HepG2 (cell line): ENCODE measurements around the gene KANK3. TPM values are rescaled to one million over a fixed set of nuclear protein-coding genes. Genes with fewer than 3 reads are reported as not detected.

Source experiments
- ATF1 ChIP-seq: IDR thresholded peaks from 2 replicates; pipeline ENCODE4 v1.6.1; 2016; ENCODE audit warnings: mild to moderate bottlenecking, control low read depth
- ATF3 ChIP-seq: sonication (generic); formaldehyde crosslinking; IDR thresholded peaks from 2 replicates; pipeline ENCODE4 v1.4.0; 2020; ENCODE audit warnings: missing genetic modification reagents
- DMAP1 ChIP-seq: IDR thresholded peaks from 2 replicates; pipeline ENCODE4 v1.6.1; 2016
- ESRRA ChIP-seq: sonication (generic); formaldehyde crosslinking; IDR thresholded peaks from 2 replicates; pipeline ENCODE4 v1.5.1; 2020; ENCODE audit warnings: mild to moderate bottlenecking, low read depth, missing genetic modification reagents
- ETV6 ChIP-seq: sonication (generic); formaldehyde crosslinking; conservative IDR thresholded peaks from 2 replicates; pipeline ENCODE4 v1.4.0; 2020; ENCODE audit warnings: missing genetic modification reagents
- MEF2D ChIP-seq: sonication (generic); formaldehyde crosslinking; IDR thresholded peaks from 2 replicates; pipeline ENCODE4 v1.5.1; 2020; ENCODE audit warnings: mild to moderate bottlenecking, missing genetic modification reagents
- ONECUT2 ChIP-seq: sonication (generic); formaldehyde crosslinking; IDR thresholded peaks from 2 replicates; pipeline ENCODE4 v1.4.0; 2020; ENCODE audit warnings: missing genetic modification reagents
- PITX1 ChIP-seq: sonication (generic); formaldehyde crosslinking; IDR thresholded peaks from 2 replicates; pipeline ENCODE4 v1.5.1; 2020; ENCODE audit warnings: mild to moderate bottlenecking, missing genetic modification reagents
- SIN3B ChIP-seq: fragments of 150-350 bp; IDR thresholded peaks from 2 replicates; pipeline ENCODE4 v1.6.1; 2014; ENCODE audit warnings: low read length
- SOX5 ChIP-seq: IDR thresholded peaks from 2 replicates; pipeline ENCODE4 v1.6.1; 2016; ENCODE audit warnings: borderline replicate concordance
- TEAD3 ChIP-seq: optimal IDR thresholded peaks from 2 replicates; pipeline ENCODE3; 2016; ENCODE audit warnings: borderline replicate concordance
- TFDP2 ChIP-seq: sonication (generic); formaldehyde crosslinking; IDR thresholded peaks from 2 replicates; pipeline ENCODE4 v1.4.0; 2020; ENCODE audit warnings: missing genetic modification reagents
- THAP7 ChIP-seq: sonication (generic); formaldehyde crosslinking; IDR thresholded peaks from 2 replicates; pipeline ENCODE4 v1.8.1; 2023; ENCODE audit warnings: mild to moderate bottlenecking, missing genetic modification reagents
- ZBTB40 ChIP-seq, 2 experiments: fragments of 450-650 bp in 1 of 2; sonication (generic) in 1 of 2; formaldehyde crosslinking in 1 of 2; IDR thresholded peaks; 2 replicates each; pipeline versions ENCODE4 v1.6.1 to v1.8.0; 2016 to 2022; ENCODE audit warnings: antibody characterized with exemption in 1 of 2, mild to moderate bottlenecking in 1 of 2, missing genetic modification reagents in 1 of 2
- ZNF121 ChIP-seq: sonication (generic); formaldehyde crosslinking; IDR thresholded peaks from 2 replicates; pipeline ENCODE4 v1.5.0; 2020; ENCODE audit warnings: mild to moderate bottlenecking, missing genetic modification reagents
- ZNF264 ChIP-seq: sonication (generic); formaldehyde crosslinking; IDR thresholded peaks from 2 replicates; pipeline ENCODE4 v1.4.0; 2020; ENCODE audit warnings: missing genetic modification reagents
- ZNF446 ChIP-seq: sonication (generic); formaldehyde crosslinking; IDR thresholded peaks from 2 replicates; pipeline ENCODE4 v1.5.0; 2020; ENCODE audit warnings: mild to moderate bottlenecking, missing genetic modification reagents
- ZNF496 ChIP-seq: sonication (generic); formaldehyde crosslinking; IDR thresholded peaks from 2 replicates; pipeline ENCODE4 v1.8.1; 2023; ENCODE audit warnings: mild to moderate bottlenecking, moderate library complexity, missing genetic modification reagents; ENCODE audit not compliant: insufficient replicate concordance
- ZNF501 ChIP-seq: sonication (generic); formaldehyde crosslinking; IDR thresholded peaks from 2 replicates; pipeline ENCODE4 v1.5.1; 2020; ENCODE audit warnings: mild to moderate bottlenecking, moderate library complexity, missing genetic modification reagents
- ZNF556 ChIP-seq: sonication (generic); formaldehyde crosslinking; IDR thresholded peaks from 2 replicates; pipeline ENCODE4 v1.4.0; 2020; ENCODE audit warnings: mild to moderate bottlenecking, missing genetic modification reagents, borderline replicate concordance
- polyA plus RNA-seq, 8 experiments: library from polyadenylated mRNA; depleted of rRNA in 3 of 8; stranded (reverse) in 7 of 8; unstranded in 1 of 8; fragments of >200 nt; fragmentation: Illumina TruSeq in 4 of 8; extraction: Trizol in 4 of 8; gene quantifications; 2 replicates each; pipeline versions ENCODE4 v1.2.1 to v1.2.3, GENCODE V29; 2011 to 2016; ENCODE audit warnings: low read depth in 4 of 8, missing spikeins in 1 of 8, mixed read lengths in 1 of 8; ENCODE audit not compliant: insufficient read depth in 1 of 8
- total RNA-seq, 5 experiments: library from RNA; depleted of rRNA; stranded (reverse); fragments of >200 nt; fragmentation: Illumina TruSeq; extraction: Trizol; gene quantifications; 2 replicates each; pipeline ENCODE4 v1.2.3, GENCODE V29; 2016; ENCODE audit warnings: low read depth in 1 of 5

The KANK3 gene
- total and polyA plus RNA-seq, 2 of the 13 experiments (the other 11 are each of a cell fraction or from before 2014, with no cell fraction given), result 0.15 to 0.20 TPM

GRCh38 chr19:8355631-8356402 lies 12.8 kb upstream of the KANK3 start (continued):
- TF ChIP-seq ZBTB40 (IDR thresholded peaks at IDR 0.05) (no peak), ZBTB40 (CRISPR knock-in tag; IDR thresholded peaks at IDR 0.05) (no peak), TFDP2 (CRISPR knock-in tag) (no peak), THAP7 (CRISPR knock-in tag) (no peak), SOX5 (CRISPR knock-in tag) (peak; percentile 73; the same call in 1 of the 2 replicates), ZNF446 (CRISPR knock-in tag) (no peak), ZNF264 (CRISPR knock-in tag) (no peak), ZNF121 (CRISPR knock-in tag) (no peak), TEAD3 (CRISPR knock-in tag) (peak; percentile 60), SIN3B (no peak), ATF1 (CRISPR knock-in tag) (no peak), ZNF496 (CRISPR knock-in tag) (no peak), ZNF556 (CRISPR knock-in tag) (no peak), ONECUT2 (CRISPR knock-in tag) (no peak), MEF2D (peak; percentile 56; the same call in 1 of the 2 replicates), ESRRA (CRISPR knock-in tag) (peak; percentile 84; the same call in 1 of the 2 replicates), PITX1 (CRISPR knock-in tag) (no peak), ATF3 (CRISPR knock-in tag) (peak; percentile 80), DMAP1 (no peak; the same call in 1 of the 2 replicates), ZNF501 (CRISPR knock-in tag) (peak; percentile 17; the same call in 1 of the 2 replicates), ETV6 (CRISPR knock-in tag) (no peak)
